Neural cell (in vitro differentiated cells): Measurements from ENCODE around the gene FOXD2. TPM values are rescaled to one million over a fixed set of nuclear protein-coding genes. Genes with fewer than 3 reads are reported as not detected.

Source experiments
- H2AFZ ChIP-seq: fragments of 200-600, 300-800 bp; sonication (generic), shearing (Covaris generic); 2 replicates; pipeline ENCODE4 v1.6.0; 2014; ENCODE audit warnings: low read depth, mild to moderate bottlenecking, antibody characterized with exemption, low read length, moderate library complexity
- H3F3A ChIP-seq: fragments of 200-600 bp; shearing (Covaris generic); 2 replicates; pipeline ENCODE4 v1.6.1; 2016; ENCODE audit warnings: mild to moderate bottlenecking, moderate library complexity, mixed read lengths, antibody characterized with exemption, low read length; ENCODE audit not compliant: insufficient read depth, poor library complexity, severe bottlenecking
- H3K27ac ChIP-seq: fragments of 200-600, 300-800 bp; sonication (generic), shearing (Covaris generic); 2 replicates; pipeline ENCODE4 v1.5.1; 2014; ENCODE audit warnings: mild to moderate bottlenecking, low read length, moderate library complexity
- H3K27me3 ChIP-seq: fragments of 300-800, 200-600 bp; sonication (generic), shearing (Covaris generic); 2 replicates; pipeline ENCODE4 v1.6.0; 2014; ENCODE audit warnings: mild to moderate bottlenecking, low read depth, low read length, moderate library complexity; ENCODE audit not compliant: insufficient read depth
- H3K36me3 ChIP-seq: fragments of 300-800, 200-600 bp; sonication (generic), shearing (Covaris generic); 2 replicates; pipeline ENCODE4 v1.5.1; 2014; ENCODE audit warnings: mild to moderate bottlenecking, antibody characterized with exemption, low read length, moderate library complexity; ENCODE audit not compliant: insufficient read depth
- H3K4me2 ChIP-seq: fragments of 300-800, 200-600 bp; sonication (generic), shearing (Covaris generic); 2 replicates; pipeline ENCODE4 v1.6.0; 2014; ENCODE audit warnings: mild to moderate bottlenecking, low read length
- H3K4me3 ChIP-seq: fragments of 300-800, 200-600 bp; sonication (generic), shearing (Covaris generic); 2 replicates; pipeline ENCODE4 v1.5.1; 2014; ENCODE audit warnings: mild to moderate bottlenecking, low read length, moderate library complexity
- H3K79me2 ChIP-seq: fragments of 200-600 bp; shearing (Covaris generic); replicated peaks from 2 replicates; pipeline ENCODE4 v1.6.0; 2014; ENCODE audit warnings: mild to moderate bottlenecking, low read length, moderate library complexity; ENCODE audit not compliant: insufficient read depth
- H3K9ac ChIP-seq: fragments of 300-800, 200-600 bp; sonication (generic), shearing (Covaris generic); 2 replicates; pipeline ENCODE4 v1.6.1; 2016; ENCODE audit warnings: mild to moderate bottlenecking, low read length, mixed read lengths
- H3K9me2 ChIP-seq: fragments of 200-600 bp; shearing (Covaris generic); 2 replicates; pipeline ENCODE4 v1.6.1; 2016; ENCODE audit warnings: mild to moderate bottlenecking, low read length, mixed read lengths; ENCODE audit not compliant: insufficient read depth
- H3K9me3 ChIP-seq: fragments of 200-600, 300-800 bp; sonication (generic), shearing (Covaris generic); 2 replicates; pipeline ENCODE4 v1.6.1; 2016; ENCODE audit warnings: mild to moderate bottlenecking, mixed run types, low read length, moderate library complexity, mixed read lengths
- H4K20me1 ChIP-seq: fragments of 200-600 bp; shearing (Covaris generic); 2 replicates; pipeline ENCODE4 v1.6.1; 2016; ENCODE audit warnings: mild to moderate bottlenecking, mixed run types; ENCODE audit not compliant: insufficient read depth
- EP300 ChIP-seq: fragments of 450-650 bp; conservative IDR thresholded peaks from 2 replicates; pipeline ENCODE4 v1.6.1; 2014; ENCODE audit warnings: antibody characterized with exemption, mild to moderate bottlenecking, moderate library complexity; ENCODE audit not compliant: poor library complexity, severe bottlenecking
- EZH2 ChIP-seq: fragments of 200-600, 300-800 bp; shearing (Covaris generic), sonication (generic); IDR thresholded peaks from 2 replicates; pipeline ENCODE4 v1.6.1; 2014; ENCODE audit warnings: antibody characterized with exemption, low read length, borderline replicate concordance, mild to moderate bottlenecking; ENCODE audit not compliant: insufficient read depth, poor library complexity, severe bottlenecking
- MXI1 ChIP-seq: fragments of 450-650 bp; conservative IDR thresholded peaks from 2 replicates; pipeline ENCODE4 v1.6.1; 2014; ENCODE audit warnings: antibody characterized with exemption, mild to moderate bottlenecking; ENCODE audit not compliant: poor library complexity, severe bottlenecking
- POLR2AphosphoS5 ChIP-seq: IDR thresholded peaks from 2 replicates; pipeline ENCODE4 v1.6.1; 2012
- RAD21 ChIP-seq: fragments of 450-650 bp; conservative IDR thresholded peaks from 2 replicates; pipeline ENCODE4 v1.6.1; 2014; ENCODE audit warnings: antibody characterized with exemption, mild to moderate bottlenecking, moderate library complexity
- SMC3 ChIP-seq: fragments of 450-650 bp; conservative IDR thresholded peaks from 2 replicates; pipeline ENCODE4 v1.6.1; 2014; ENCODE audit warnings: antibody characterized with exemption, mild to moderate bottlenecking, moderate library complexity; ENCODE audit not compliant: poor library complexity
- TAF1 ChIP-seq: IDR thresholded peaks from 2 replicates; pipeline ENCODE4 v1.6.1; 2012; ENCODE audit warnings: low read depth
- polyA plus RNA-seq: library from polyadenylated mRNA; depleted of rRNA; stranded (reverse); fragments of >200 nt; gene quantifications from 2 replicates; pipeline ENCODE4 v1.2.3, GENCODE V29; 2014
- TF ChIP-seq, protein P1 (sequence below): IDR thresholded peaks from 2 replicates; pipeline ENCODE4 v1.6.1; 2012; ENCODE audit warnings: borderline replicate concordance
- TF ChIP-seq, protein P2 (sequence below): fragments of 450-650 bp; IDR thresholded peaks from 2 replicates; pipeline ENCODE4 v1.5.1; 2014; ENCODE audit warnings: antibody characterized with exemption, mild to moderate bottlenecking, moderate library complexity; ENCODE audit not compliant: poor library complexity, severe bottlenecking

FOXD2 gene
- polyA plus RNA-seq, 1 donor from 2014 or later: not detected

DNA sequence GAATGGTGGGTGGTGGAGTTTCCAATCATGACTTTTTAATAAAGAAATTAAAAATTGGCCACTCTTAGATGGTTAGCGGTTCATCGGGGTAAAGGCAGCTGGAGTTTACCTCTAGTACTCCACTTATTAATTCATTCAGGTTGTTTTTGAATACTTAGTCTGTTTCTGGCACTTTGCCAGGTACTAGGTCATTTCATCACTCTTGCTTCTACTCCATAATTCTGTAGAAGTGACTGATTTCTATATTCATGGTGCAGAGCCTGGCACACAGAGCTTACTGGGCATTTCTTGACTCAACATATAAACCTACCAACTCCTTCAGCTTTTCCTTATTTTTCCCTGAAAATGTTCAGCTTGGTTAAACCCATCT is 31.5 kb downstream of the FOXD2 start:
- no peaks in the 10 kb centered on the region for H3K36me3 ChIP-seq
- H3K4me3 ChIP-seq: no peak overlapping the region
- no peaks in the 10 kb centered on the region for H3K9me3 ChIP-seq
- no peaks in the 10 kb centered on the region for H4K20me1 ChIP-seq
- no peaks in the 10 kb centered on the region for H3F3A ChIP-seq
- no peak overlapping the region for H3K4me2 ChIP-seq
- H3K27ac ChIP-seq: no peak overlapping the region
- TF ChIP-seq EP300: no peak
- no peak for TF ChIP-seq MXI1
- TF ChIP-seq POLR2AphosphoS5: no peak
- TF ChIP-seq TAF1: no peak
- TF ChIP-seq, protein P1, sequence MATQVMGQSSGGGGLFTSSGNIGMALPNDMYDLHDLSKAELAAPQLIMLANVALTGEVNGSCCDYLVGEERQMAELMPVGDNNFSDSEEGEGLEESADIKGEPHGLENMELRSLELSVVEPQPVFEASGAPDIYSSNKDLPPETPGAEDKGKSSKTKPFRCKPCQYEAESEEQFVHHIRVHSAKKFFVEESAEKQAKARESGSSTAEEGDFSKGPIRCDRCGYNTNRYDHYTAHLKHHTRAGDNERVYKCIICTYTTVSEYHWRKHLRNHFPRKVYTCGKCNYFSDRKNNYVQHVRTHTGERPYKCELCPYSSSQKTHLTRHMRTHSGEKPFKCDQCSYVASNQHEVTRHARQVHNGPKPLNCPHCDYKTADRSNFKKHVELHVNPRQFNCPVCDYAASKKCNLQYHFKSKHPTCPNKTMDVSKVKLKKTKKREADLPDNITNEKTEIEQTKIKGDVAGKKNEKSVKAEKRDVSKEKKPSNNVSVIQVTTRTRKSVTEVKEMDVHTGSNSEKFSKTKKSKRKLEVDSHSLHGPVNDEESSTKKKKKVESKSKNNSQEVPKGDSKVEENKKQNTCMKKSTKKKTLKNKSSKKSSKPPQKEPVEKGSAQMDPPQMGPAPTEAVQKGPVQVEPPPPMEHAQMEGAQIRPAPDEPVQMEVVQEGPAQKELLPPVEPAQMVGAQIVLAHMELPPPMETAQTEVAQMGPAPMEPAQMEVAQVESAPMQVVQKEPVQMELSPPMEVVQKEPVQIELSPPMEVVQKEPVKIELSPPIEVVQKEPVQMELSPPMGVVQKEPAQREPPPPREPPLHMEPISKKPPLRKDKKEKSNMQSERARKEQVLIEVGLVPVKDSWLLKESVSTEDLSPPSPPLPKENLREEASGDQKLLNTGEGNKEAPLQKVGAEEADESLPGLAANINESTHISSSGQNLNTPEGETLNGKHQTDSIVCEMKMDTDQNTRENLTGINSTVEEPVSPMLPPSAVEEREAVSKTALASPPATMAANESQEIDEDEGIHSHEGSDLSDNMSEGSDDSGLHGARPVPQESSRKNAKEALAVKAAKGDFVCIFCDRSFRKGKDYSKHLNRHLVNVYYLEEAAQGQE: no peak
- TF ChIP-seq EZH2: no peak
- TF ChIP-seq RAD21: no peak
- TF ChIP-seq, protein P2, sequence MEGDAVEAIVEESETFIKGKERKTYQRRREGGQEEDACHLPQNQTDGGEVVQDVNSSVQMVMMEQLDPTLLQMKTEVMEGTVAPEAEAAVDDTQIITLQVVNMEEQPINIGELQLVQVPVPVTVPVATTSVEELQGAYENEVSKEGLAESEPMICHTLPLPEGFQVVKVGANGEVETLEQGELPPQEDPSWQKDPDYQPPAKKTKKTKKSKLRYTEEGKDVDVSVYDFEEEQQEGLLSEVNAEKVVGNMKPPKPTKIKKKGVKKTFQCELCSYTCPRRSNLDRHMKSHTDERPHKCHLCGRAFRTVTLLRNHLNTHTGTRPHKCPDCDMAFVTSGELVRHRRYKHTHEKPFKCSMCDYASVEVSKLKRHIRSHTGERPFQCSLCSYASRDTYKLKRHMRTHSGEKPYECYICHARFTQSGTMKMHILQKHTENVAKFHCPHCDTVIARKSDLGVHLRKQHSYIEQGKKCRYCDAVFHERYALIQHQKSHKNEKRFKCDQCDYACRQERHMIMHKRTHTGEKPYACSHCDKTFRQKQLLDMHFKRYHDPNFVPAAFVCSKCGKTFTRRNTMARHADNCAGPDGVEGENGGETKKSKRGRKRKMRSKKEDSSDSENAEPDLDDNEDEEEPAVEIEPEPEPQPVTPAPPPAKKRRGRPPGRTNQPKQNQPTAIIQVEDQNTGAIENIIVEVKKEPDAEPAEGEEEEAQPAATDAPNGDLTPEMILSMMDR: no peak
- no peak for TF ChIP-seq SMC3
- no peaks in the 10 kb centered on the region for H3K79me2 ChIP-seq
- H3K9me2 ChIP-seq: no peaks in the 10 kb centered on the region
- H3K27me3 ChIP-seq: no peaks in the 10 kb centered on the region
- H3K9ac ChIP-seq: no peak overlapping the region
- no peak overlapping the region for H2AFZ ChIP-seq

DNA sequence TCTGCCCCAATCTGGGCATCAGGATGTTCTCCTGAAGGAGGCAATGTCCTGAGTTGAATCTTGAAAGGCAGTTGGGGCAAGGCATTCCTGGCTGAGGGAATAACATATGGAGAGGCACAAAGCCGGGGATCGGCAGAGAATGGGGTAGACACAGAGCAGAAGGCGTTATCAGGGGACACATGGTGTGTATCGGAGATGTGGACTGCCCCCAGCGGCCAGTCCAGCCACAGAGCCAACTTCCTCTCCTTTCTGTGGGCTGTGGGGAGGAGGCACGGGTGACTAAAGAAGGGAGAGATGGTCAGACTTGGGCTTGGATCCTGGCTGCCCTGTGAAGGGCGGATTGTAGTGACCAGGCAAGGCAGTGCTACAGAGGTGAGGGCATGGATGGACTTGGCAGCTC is 32.1 kb downstream of the FOXD2 start:
- H3K4me2 ChIP-seq: no peak overlapping the region
- H3K27me3 ChIP-seq: no peaks in the 10 kb centered on the region
- H3K9me3 ChIP-seq: no peaks in the 10 kb centered on the region
- no peak overlapping the region for H2AFZ ChIP-seq
- no peaks in the 10 kb centered on the region for H3K79me2 ChIP-seq
- H3K4me3 ChIP-seq: no peak overlapping the region
- TF ChIP-seq TAF1: no peak
- no peak for TF ChIP-seq MXI1
- TF ChIP-seq, protein P2: no peak
- TF ChIP-seq EP300: no peak
- TF ChIP-seq SMC3: no peak
- TF ChIP-seq RAD21: no peak
- no peak for TF ChIP-seq EZH2
- TF ChIP-seq, protein P1: no peak
- TF ChIP-seq POLR2AphosphoS5: no peak
- H3K9ac ChIP-seq: no peak overlapping the region
- no peaks in the 10 kb centered on the region for H3F3A ChIP-seq
- H3K27ac ChIP-seq: no peak overlapping the region
- no peaks in the 10 kb centered on the region for H4K20me1 ChIP-seq
- H3K9me2 ChIP-seq: no peaks in the 10 kb centered on the region
- H3K36me3 ChIP-seq: no peaks in the 10 kb centered on the region
